Natural killer cell treated with Interleukin-12 subunit alpha and Interleukin-12 subunit beta and Interleukin-15 and Interleukin-18, amount 100 ng/mL, for 72 hours (primary cell): Measurements from ENCODE around the gene PLBD2. TPM values are rescaled to one million over a fixed set of nuclear protein-coding genes. Genes with fewer than 3 reads are reported as not detected.

ENCODE experiments used
- ATAC-seq, 2 donors: fragments of 150-1000 bp; cut with Tn5 transposase in 1 of 2; sonication (Bioruptor Pico), chemical (Tn5 transposase) in 1 of 2; 2 replicates each; pipeline ENCODE4 v1.10.0; 2021
- DNase-seq: peaks from one replicate; pipeline ENCODE4 v3.0.0; 2022; ENCODE audit warnings: low spot score
- H3K27ac Mint-ChIP-seq, 2 donors: 1 replicate in 1 of 2; 2 replicates in 1 of 2; pipeline ENCODE4 v1.8.0; 2022; ENCODE audit warnings: mixed read lengths in 2 of 2, mild to moderate bottlenecking in 1 of 2, moderate library complexity in 1 of 2
- H3K27me3 Mint-ChIP-seq, 2 donors: 1 replicate in 1 of 2; 2 replicates in 1 of 2; pipeline ENCODE4 v1.8.0; 2022; ENCODE audit warnings: mixed read lengths in 2 of 2
- H3K36me3 Mint-ChIP-seq: one replicate; pipeline ENCODE4 v1.8.0; 2022; ENCODE audit warnings: mixed read lengths
- H3K4me1 Mint-ChIP-seq, 2 donors: 1 replicate in 1 of 2; 2 replicates in 1 of 2; pipeline ENCODE4 v1.8.0; 2022; ENCODE audit warnings: low read depth in 2 of 2, mixed read lengths in 2 of 2, mild to moderate bottlenecking in 1 of 2
- H3K4me3 Mint-ChIP-seq: one replicate; pipeline ENCODE4 v1.8.0; 2022; ENCODE audit warnings: mixed read lengths
- H3K9me3 Mint-ChIP-seq: 2 replicates; pipeline ENCODE4 v1.8.0; 2022; ENCODE audit warnings: mixed read lengths
- total RNA-seq, 2 donors: library from RNA; stranded (reverse); gene quantifications; one replicate each; pipeline ENCODE4 v1.2.3, GENCODE V29; 2022

The PLBD2 gene
- total RNA-seq, 2 donors from 2014 or later, result 23.2 to 26.8 TPM

GRCh38 chr12:113388351-113388750 lies 30.0 kb downstream of the PLBD2 start:
- H3K4me3 Mint-ChIP-seq, result no peak overlapping the region
- H3K36me3 Mint-ChIP-seq, result no peaks in the 10 kb centered on the region
- no peaks in the 10 kb centered on the region for H3K27me3 Mint-ChIP-seq
- DNase-seq, result no peak
- H3K27ac Mint-ChIP-seq, result no peak overlapping the region
- ATAC-seq, result peak in 1 of 2 donors; percentile 11
- H3K4me1 Mint-ChIP-seq, result no peaks in the 10 kb centered on the region
- no peaks in the 10 kb centered on the region for H3K9me3 Mint-ChIP-seq

DNA sequence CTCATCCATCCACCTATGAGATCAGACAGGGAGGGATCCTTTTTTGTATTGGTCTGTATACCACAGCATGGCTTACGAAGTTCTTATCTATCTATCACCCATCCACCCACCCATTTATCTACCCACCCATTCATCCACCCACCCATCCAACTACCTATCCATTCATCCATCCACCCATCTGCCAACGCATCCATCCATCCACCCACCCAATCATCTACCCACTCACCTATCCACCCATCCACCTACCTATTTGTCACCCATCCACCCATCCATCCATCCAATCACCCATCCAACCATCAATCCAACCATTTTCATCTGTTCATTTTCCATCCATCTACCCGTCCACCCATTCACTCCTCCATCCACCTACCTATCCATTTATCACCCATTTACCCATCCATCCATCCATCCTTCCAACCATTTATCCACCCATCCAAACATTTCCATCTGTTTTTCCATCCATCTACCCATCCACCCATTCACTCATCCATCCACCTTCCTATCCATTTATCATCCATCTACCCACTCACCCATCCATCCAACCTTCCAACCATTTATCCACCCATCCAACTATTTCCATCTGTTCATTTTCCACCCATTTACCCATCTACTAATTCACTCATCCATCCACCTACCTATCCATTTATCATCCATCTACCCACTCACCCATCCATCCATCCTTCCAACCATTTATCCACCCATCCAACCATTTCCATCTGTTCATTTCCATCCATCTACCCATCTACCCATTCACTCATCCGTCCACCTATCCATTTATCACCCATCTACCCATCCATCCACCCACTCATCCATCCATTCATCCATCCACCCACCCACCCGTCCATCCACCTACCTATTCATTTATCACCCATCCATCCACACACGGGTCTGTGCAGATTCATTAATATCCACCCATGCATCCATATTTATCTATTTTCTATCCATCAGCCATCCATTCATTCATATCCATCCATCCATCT lies 32.0 kb downstream of the PLBD2 start:
- H3K36me3 Mint-ChIP-seq, result no peaks in the 10 kb centered on the region
- no peaks in the 10 kb centered on the region for H3K9me3 Mint-ChIP-seq
- DNase-seq (no peak), ATAC-seq (no peak)
- H3K27ac Mint-ChIP-seq, result no peak overlapping the region
- no peaks in the 10 kb centered on the region for H3K4me1 Mint-ChIP-seq
- H3K4me3 Mint-ChIP-seq, result no peak overlapping the region
- H3K27me3 Mint-ChIP-seq, result no peaks in the 10 kb centered on the region

DNA sequence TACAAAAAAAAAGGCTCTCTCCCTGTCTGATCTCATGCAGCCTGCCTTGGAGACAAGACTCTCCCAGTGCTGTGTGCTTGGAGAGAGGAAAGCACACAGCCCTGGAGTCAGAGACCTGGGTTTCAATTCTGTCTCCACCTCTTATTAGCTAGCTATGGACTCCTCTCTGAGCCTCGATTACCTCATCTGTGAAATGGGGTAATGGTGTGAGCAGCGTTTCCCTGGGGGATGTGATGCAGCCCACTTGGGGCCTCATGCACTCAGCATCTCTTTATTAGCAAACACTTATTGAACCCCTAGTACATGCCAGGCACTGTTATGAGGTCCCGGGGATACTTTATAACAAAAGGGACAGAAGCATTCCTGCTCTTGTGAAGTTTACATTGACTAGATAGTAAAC lies 32.8 kb downstream of the PLBD2 start:
- no peak overlapping the region for H3K4me3 Mint-ChIP-seq
- H3K27ac Mint-ChIP-seq, result no peak overlapping the region
- H3K4me1 Mint-ChIP-seq, result no peaks in the 10 kb centered on the region
- DNase-seq, result no peak
- no peaks in the 10 kb centered on the region for H3K9me3 Mint-ChIP-seq
- no peaks in the 10 kb centered on the region for H3K36me3 Mint-ChIP-seq
- no peaks in the 10 kb centered on the region for H3K27me3 Mint-ChIP-seq
- ATAC-seq, result no peak

DNA sequence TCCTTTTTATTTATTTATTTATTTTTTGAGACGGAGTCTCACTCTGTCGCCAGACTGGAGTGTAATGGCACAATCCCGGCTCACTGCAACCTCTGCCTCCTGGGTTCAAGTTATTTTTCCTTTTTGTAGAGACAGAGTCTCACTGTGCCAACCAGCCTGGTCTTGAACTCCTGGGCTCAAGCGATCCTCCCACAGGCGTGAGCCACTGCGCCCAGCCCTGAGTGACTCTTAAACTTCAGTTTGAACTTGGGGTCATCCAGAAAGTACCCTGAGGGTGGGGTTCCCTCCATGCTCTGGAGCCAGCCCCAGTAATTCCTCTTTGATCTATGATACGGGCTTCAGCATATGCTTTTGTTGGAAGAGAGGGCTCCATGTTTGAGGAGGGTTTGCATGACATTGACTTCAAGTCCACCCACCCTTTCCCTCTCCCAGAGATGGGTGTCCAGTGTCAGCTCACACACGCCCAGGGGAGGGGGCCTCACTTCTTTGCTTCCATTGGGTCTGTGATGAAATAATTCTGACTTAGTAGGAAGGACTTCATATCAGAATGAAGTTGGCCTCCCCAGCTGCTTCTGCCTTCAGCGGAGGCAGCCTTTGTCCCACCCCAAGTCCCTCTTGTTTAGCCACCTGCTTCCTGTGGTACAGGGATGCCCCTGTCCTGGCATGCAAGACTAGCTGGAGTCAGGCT lies 33.4 kb downstream of the PLBD2 start:
- H3K9me3 Mint-ChIP-seq, result no peaks in the 10 kb centered on the region

GRCh38 chr12:113392520-113392919 lies 34.1 kb downstream of the PLBD2 start:
- Mint-ChIP-seq H3K36me3 (no peaks in the 10 kb centered on the region), H3K27me3 (peaks cover 0 to under 1% of the 10 kb centered on the region in 2 donors), H3K4me3 (no peak overlapping the region), H3K9me3 (no peaks in the 10 kb centered on the region), H3K27ac (no peak overlapping the region), H3K4me1 (no peaks in the 10 kb centered on the region)
- peak in 1 of 2 donors; percentile 12 for ATAC-seq
- no peak for DNase-seq

More for the DNA sequence above, 33.4 kb downstream of the PLBD2 start:
- no peak for ATAC-seq
- H3K36me3 Mint-ChIP-seq, result no peaks in the 10 kb centered on the region
- no peak for DNase-seq
- H3K4me1 Mint-ChIP-seq, result no peaks in the 10 kb centered on the region
- no peaks in the 10 kb centered on the region for H3K27me3 Mint-ChIP-seq
- no peak overlapping the region for H3K27ac Mint-ChIP-seq
- no peak overlapping the region for H3K4me3 Mint-ChIP-seq

- DNase-seq (no peak), ATAC-seq (peak in 1 of 2 donors; percentile 12)
- Mint-ChIP-seq H3K27ac (no peak overlapping the region), H3K27me3 (peaks cover 0 to 4% of the 10 kb centered on the region in 2 donors), H3K36me3 (no peaks in the 10 kb centered on the region), H3K9me3 (no peaks in the 10 kb centered on the region), H3K4me3 (no peak overlapping the region), H3K4me1 (no peaks in the 10 kb centered on the region)
Observed at GRCh38 chr12:113392988-113393579, 34.7 kb downstream of the PLBD2 start.

GRCh38 chr12:113393749-113394148 lies 35.4 kb downstream of the PLBD2 start:
- H3K9me3 Mint-ChIP-seq, result no peaks in the 10 kb centered on the region
- peaks cover 0 to 4% of the 10 kb centered on the region in 2 donors for H3K27me3 Mint-ChIP-seq
- DNase-seq (no peak), ATAC-seq (no peak)
- no peak overlapping the region for H3K4me3 Mint-ChIP-seq
- no peaks in the 10 kb centered on the region for H3K36me3 Mint-ChIP-seq
- no peak overlapping the region for H3K27ac Mint-ChIP-seq
- no peaks in the 10 kb centered on the region for H3K4me1 Mint-ChIP-seq

- no peaks in the 10 kb centered on the region for H3K36me3 Mint-ChIP-seq
- ATAC-seq, result no peak
Observed at GRCh38 chr12:113395119-113395518, 36.7 kb downstream of the PLBD2 start.

GRCh38 chr12:113396200-113396599 lies 37.8 kb downstream of the PLBD2 start:
- H3K9me3 Mint-ChIP-seq, result no peaks in the 10 kb centered on the region
- H3K4me3 Mint-ChIP-seq, result no peak overlapping the region
- no peaks in the 10 kb centered on the region for H3K36me3 Mint-ChIP-seq
- H3K4me1 Mint-ChIP-seq, result no peaks in the 10 kb centered on the region
- ATAC-seq, result no peak
- H3K27ac Mint-ChIP-seq, result no peak overlapping the region
- DNase-seq, result no peak
- H3K27me3 Mint-ChIP-seq, result peaks cover 7 to 8% of the 10 kb centered on the region in 2 donors

More at GRCh38 chr12:113395119-113395518, 36.7 kb downstream of the PLBD2 start:
- Mint-ChIP-seq H3K27ac (no peak overlapping the region), H3K4me3 (no peak overlapping the region), H3K4me1 (no peaks in the 10 kb centered on the region), H3K27me3 (peaks cover under 1 to 4% of the 10 kb centered on the region in 2 donors), H3K9me3 (no peaks in the 10 kb centered on the region)
- DNase-seq, result no peak

- DNase-seq (no peak), ATAC-seq (no peak)
- peaks cover 7 to 8% of the 10 kb centered on the region in 2 donors for H3K27me3 Mint-ChIP-seq
- H3K9me3 Mint-ChIP-seq, result no peaks in the 10 kb centered on the region
- H3K4me3 Mint-ChIP-seq, result no peak overlapping the region
- no peaks in the 10 kb centered on the region for H3K4me1 Mint-ChIP-seq
- no peaks in the 10 kb centered on the region for H3K36me3 Mint-ChIP-seq
- H3K27ac Mint-ChIP-seq, result no peak overlapping the region
Observed at GRCh38 chr12:113396828-113397496, 38.6 kb downstream of the PLBD2 start.

GRCh38 chr12:113397497-113398197 lies 39.3 kb downstream of the PLBD2 start:
- H3K27me3 Mint-ChIP-seq, result peaks cover 7 to 8% of the 10 kb centered on the region in 2 donors
- DNase-seq (no peak), ATAC-seq (no peak)
- no peak overlapping the region for H3K27ac Mint-ChIP-seq
- H3K4me3 Mint-ChIP-seq, result no peak overlapping the region
- H3K4me1 Mint-ChIP-seq, result no peaks in the 10 kb centered on the region
- H3K9me3 Mint-ChIP-seq, result no peaks in the 10 kb centered on the region
- H3K36me3 Mint-ChIP-seq, result no peaks in the 10 kb centered on the region

- Mint-ChIP-seq H3K27ac (no peak overlapping the region), H3K9me3 (no peaks in the 10 kb centered on the region), H3K36me3 (no peaks in the 10 kb centered on the region), H3K27me3 (peaks cover 7 to 8% of the 10 kb centered on the region in 2 donors), H3K4me3 (no peak overlapping the region), H3K4me1 (no peaks in the 10 kb centered on the region)
- DNase-seq (no peak), ATAC-seq (no peak)
Observed at GRCh38 chr12:113398346-113399290, 40.2 kb downstream of the PLBD2 start.
